Raji (cell line): ENCODE data around the gene SHC3.

Source experiments
- POLR2A ChIP-seq: IDR thresholded peaks from 2 replicates; pipeline ENCODE4 v1.6.1; 2011; ENCODE audit warnings: low read depth, low read length, control low read depth; ENCODE audit not compliant: insufficient read depth

Gene SHC3

DNA sequence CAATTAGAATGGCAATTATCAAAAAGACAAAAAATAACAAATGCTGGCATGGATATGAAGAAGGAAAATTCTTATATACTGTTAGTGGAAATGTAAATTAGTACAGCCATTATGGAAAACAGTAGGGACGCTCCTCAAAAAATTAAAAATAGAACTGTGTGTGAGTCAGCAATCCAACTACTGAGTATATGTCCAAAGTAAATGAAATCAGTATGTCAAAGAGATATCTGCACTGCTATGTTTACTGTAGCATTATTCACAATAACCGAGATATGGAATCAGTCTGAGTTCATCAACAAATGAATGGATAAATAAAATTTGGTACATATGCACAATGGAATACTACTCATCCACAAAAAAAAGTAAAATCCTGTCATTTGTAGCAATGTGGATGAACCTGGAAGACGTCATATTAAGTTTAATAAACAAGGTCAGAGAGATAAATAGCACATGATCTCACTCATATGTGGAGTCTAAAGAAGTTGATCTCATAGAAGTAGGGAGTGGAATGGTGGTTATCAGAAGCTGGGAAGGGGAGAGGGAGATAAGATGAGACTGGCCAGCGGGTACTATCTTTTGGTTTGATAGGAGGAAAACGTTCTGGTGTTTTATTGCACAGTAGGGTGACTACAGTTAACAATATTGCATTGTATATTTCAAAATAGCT lies 16.6 kb upstream of the SHC3 start:
- TF ChIP-seq POLR2A = no peak

DNA sequence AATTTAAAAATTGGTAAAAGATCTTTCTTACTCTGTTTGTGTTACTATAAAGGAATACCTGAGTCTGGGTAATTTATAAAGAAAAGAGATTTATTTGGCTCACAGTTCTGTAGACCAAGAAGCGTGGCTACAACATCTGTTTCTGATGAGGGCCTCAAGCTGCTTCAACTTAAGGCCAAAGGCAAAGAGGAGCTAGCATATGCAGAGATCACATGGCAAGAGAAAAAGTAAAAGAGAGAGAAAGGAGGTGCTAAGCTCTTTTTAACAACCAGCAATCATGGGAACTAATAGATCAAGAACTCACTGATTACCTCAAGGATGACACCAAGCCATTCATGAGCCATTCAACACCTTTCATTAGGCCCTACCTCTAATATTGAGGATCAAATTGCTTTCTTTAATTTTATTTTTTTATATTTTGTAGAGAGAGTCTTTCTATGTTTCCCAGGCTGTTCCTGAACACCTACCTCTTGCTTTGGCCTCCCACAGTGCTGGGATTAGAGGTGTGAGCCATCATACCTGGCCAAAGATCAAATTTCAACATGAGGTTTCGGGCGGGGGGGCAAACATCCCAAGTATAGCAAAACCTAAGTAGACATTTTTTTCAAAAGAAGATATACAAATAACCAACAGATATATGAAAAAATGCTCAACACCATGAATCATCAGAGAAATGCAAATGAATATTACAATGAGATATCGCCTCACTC lies 16.0 kb upstream of the SHC3 start:
- TF ChIP-seq POLR2A = no peak

DNA sequence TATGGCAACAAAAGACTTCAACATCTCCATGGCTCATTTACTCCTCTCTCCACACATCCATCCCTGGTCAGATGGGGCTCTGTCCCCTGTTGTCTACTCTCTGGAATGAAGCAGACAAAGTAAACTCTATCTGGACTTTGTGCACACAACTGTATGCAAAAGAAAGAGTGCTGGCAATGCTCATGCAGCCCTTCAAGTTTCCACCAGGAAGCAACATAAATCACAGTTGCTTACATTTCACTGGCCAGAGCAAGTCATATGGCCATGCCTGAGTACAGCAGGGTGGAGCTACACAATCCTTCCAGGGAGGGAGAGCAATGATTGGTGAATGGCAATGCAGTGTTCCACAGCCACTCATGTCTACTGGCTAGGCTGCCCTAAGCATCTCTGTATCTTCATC lies 12.4 kb upstream of the SHC3 start:
- no peak for TF ChIP-seq POLR2A

DNA sequence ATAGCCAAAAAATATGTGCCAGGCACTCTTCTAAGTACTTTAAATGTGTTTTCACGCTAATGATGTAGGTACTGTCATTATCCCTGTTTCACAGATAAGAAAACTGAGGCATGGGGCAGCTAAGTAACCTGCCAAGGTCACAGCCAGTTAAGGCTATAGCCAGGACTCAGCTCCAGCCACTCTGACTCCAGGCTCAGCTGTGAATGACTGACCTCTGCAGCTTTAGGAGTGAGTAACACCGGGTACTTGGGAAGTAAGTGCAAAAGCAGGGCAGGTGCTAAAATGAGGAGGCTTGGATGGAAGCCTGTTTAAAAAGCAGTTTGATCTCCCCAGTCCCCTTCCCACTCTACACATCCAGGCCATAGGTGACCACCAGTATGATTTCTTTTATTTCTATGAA lies 10.6 kb upstream of the SHC3 start:
- TF ChIP-seq POLR2A = no peak

DNA sequence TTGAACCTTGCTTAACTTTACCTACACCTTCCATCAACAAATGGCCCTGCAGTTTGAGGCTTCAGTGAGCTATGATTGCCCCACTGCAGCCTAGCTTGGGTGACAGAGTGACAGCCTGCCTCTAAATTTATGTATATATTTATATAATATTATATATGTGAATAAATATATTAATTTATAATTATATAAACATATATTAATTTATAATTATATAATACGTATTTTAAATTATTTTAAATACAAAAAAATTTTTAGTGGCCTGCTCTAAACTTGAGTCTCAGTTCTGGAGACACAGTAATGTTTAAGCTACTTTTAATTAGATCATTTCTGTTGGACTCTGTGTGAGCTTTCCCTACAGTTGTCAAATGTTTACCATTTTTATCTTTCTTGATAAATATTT lies 9.3 kb upstream of the SHC3 start:
- no peak for TF ChIP-seq POLR2A

DNA sequence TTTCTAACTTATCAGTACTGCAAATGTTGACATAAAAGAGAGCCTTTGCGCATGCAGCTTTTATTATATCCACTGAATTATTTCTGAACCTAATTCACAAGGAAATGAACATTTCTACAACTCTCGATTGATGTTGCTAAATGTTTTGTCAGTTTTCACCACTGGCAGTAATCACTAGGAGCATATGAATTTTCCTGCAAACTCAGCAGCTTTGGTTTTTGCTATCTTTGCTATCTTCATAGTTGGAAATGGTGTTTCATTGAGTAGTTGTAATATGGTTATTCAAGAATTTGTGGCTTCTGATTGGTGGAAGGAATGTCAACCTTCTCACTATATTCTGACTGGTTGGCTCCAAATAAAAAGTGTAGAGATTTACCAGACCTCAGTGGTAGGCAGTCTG lies 8.9 kb upstream of the SHC3 start:
- TF ChIP-seq POLR2A = no peak

DNA sequence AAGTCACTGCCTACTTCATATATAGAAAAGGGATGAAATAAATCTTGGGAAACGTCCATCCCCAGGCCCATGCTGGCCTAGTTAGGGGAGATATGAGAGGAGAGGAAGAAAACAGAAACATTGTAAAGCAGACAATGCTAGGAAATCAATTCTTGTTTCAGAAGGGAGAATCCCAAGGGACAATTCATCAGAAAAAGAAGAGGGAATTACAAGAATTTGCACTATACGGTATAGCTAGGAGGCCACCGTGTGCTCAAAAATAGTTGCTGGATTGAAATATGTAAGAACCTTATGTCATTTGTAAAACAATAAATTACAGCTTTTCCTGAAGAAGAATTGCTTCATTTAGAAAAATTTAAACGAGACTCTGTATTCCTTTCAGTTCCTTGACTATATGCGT lies 8.3 kb upstream of the SHC3 start:
- TF ChIP-seq POLR2A = no peak

DNA sequence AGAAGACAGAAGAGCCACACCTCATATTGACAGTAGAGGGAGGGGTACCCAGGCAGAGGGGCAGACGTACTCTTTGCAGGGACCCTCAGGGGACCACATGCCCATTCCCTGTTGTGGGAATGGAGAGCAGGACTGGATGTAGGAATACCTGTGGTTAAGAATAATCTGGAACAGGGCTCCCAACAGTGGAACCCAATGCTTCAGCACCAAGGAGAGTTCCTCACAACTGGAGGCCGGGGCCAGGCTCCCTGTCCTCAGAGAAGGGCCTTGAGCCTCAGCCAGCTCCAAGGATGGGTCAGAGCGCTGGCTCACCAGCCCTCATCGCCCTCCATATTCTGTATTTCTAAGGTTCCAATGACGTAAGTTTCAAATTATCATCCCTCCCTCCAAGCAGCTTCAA lies 7.4 kb upstream of the SHC3 start:
- TF ChIP-seq POLR2A = no peak

DNA sequence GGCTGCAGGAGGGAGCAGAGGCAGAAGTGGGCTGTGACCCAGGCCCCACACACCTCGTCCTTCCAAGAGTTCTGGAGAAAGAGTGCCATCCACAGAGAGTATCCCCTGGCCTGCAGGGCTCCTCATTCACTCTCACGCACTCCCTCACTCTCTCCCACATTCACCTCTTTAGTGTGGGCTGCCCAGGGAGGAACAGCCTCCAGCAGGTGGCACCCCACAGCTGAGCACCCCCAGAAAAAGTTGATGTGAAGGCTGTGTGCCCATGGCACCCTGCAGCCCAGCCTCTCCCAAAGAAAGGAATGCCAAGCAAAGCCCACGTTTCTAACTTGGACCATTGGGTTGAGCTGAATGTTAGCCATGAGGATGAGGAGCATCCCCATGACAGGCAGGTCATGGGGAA lies 4.5 kb upstream of the SHC3 start:
- no peak for TF ChIP-seq POLR2A

DNA sequence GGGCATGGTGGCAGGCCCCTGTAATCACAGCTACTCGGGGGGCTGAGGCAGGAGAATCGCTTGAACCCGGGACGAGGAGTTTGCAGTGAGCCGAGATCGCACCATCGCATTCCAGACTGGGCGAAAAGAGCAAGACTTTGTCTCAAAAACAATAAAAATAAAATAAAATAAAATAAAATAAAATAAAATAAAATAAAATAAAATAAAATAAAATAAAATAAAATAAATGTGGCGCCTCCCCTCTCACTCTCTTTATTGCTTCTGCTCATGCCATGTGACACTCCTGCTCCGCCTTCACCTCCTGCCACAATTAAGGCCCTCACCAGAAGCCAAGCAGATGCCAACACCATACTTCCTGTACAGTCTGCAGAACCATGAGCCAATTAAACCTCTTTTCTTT lies 3.8 kb upstream of the SHC3 start:
- TF ChIP-seq POLR2A = no peak

DNA sequence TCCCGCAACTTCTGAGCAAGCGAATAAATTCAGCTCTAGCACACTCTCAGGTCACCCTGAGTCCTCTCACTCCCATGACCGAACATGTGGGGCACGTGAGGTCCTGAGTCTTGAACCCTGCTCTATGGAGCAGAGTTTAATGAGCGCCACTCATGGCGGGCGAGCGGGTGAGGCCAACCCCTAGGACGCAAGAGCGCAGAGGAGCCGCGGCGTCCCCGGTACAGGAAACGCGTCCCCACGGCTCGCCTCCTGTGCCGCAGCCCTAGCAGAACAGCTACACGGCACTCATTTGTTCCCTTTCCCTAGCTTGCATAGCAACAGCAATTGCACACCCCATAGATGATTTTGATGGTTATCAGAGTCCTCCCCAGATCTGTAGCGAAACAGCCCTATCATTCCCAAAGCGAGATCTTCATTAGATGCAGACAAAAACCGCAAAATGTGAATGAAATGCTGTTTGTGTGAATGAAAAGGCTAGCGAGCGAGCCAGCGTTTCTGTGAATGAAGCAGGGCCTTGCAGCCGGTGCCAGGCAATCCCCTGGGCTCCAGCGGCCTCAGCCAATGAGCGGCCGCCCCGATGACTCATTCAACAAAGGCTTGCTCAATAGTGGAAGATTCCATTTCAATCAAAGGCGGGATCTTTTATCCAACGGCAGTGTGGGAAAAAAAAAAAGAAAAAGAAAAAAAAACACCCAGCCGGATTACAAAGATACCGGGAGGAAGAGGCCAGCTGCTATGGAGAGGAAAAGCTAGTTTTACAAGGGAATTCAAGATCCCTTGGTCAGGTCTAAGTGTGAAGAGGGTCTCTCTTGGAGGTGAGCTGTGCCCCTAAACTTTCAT lies 1.5 kb upstream of the SHC3 start:
- TF ChIP-seq POLR2A = no peak

DNA sequence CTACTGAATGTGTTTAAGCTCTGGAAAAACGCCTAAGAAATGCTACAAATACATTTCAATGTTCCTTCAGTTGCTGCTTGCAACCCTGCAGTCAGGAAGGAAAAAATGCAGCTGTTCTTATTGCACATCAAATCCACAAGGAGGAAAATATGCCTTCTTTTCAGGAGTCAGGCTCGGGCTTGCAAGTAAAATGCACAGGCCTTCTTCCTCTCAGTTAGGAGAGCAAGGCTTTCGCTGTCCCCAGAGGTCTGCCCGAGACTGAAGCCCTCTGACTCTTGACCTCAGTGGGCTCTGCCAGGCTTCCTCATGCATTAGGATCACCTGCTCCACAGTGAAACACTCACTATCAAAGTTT lies 899 bp upstream of the SHC3 start:
- no peak for TF ChIP-seq POLR2A

DNA sequence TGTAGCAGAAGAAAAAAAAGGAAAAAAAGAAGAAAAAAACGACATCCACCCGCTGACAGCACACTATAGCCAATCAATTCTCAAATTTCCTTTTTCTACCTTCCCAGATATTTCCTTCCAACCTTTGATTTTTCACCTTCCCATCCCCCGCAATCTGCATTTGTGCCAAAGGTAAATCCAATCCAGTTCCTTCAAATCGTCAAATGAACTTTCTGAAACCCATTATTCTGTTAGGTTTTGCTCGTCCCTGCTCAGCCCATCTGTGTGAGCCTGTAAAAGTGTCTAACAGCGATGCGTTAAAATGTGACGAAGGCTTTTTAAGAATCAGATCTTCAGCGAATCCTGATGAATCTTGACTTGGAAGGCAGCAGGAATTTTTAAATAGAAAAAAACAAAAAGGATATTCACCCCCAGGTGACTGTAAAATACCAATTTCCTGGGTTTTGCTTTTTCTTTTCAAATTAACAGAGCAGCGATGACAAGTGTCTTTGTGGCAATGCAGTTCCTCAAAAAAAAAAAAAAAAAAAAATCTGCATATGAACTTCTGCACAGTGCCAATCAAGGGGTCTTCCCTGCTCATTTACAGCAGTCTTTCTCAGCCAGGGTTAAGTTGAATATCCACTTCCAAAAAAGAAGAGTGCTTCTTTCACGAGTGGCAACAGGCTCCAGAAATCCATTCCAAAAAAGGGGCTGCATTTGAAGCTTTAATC lies 367 bp upstream of the SHC3 start:
- TF ChIP-seq POLR2A = no peak

DNA sequence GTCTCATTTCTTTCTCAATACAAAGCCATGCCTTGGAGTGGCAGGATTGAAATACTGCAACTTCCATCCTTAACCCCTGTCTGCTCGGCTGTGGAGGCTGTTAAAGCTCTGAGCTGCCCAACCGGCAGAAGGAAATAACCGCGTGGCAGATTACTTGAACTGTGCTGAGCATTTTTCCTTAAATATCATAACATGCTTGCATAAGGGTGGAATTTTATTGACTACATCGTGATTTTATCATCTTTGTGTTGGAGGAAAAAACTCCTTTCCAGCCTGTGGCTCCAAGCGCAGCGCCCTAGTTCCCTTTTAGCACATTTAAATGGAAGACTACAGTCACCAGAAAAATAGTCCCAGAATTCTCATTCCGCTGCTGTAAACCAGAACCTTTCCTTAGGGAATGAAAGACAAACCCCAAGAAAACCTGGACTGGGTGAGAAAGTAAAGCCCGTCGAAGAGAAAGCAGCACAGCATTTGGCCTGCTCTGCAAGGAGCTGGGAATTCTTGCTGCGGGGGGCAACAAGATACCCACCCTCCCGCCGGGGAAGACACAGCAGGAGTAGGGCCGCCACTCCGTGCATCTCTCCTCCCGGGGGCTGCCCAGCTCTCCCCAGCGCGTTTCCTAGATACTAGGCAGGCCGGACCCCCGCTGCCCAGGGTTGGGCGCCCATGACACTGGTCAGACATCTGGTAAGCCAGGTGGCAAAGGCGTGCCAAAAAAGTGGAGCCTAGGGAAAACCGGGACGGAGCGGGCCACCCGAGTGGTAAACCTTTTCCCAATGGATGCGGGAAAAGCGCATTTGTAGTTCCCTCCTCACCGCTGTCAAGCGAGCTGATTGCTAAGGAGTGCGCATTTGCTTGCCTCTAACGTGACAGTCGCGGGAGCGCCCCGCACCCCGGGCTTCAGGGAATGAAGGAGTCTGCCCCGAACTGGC lies 1.3 kb downstream of the SHC3 start:
- no peak for TF ChIP-seq POLR2A
